Mesenchymal stem cell (in vitro differentiated cells and primary cell): ENCODE data around the gene SAMD13.
A peak's percentile ranks its signal among the peaks of the same experiment; 100 is the strongest.
"Not testable (repeated sequence)": the region's sequence is repeated elsewhere in the genome, so short reads cannot be mapped to it uniquely, and the experiment has no call there.

ENCODE experiments used
- DNase-seq: peaks from one replicate; pipeline ENCODE4 v3.0.0-alpha.2; 2013
- H2AFZ ChIP-seq: one replicate; pipeline ENCODE4 v1.6.1; 2013; ENCODE audit warnings: low read depth, mild to moderate bottlenecking, control low read depth, inconsistent platforms, low read length, moderate library complexity
- H2AK5ac ChIP-seq: 2 replicates; pipeline ENCODE4 v1.6.1; 2013; ENCODE audit warnings: low read length, moderate library complexity, mild to moderate bottlenecking, inconsistent platforms; ENCODE audit not compliant: severe bottlenecking
- H2BK120ac ChIP-seq: one replicate; pipeline ENCODE4 v1.6.1; 2013; ENCODE audit warnings: low read depth, mild to moderate bottlenecking, inconsistent platforms, low read length, moderate library complexity
- H2BK12ac ChIP-seq, 2 experiments: one replicate each; pipeline ENCODE4 v1.6.1; 2013; ENCODE audit warnings: inconsistent platforms in 2 of 2, low read length in 2 of 2, mild to moderate bottlenecking in 2 of 2, moderate library complexity in 2 of 2, control low read depth in 1 of 2
- H2BK15ac ChIP-seq: one replicate; pipeline ENCODE4 v1.6.1; 2013; ENCODE audit warnings: mild to moderate bottlenecking, low read depth, inconsistent platforms; ENCODE audit not compliant: poor library complexity, severe bottlenecking
- H2BK5ac ChIP-seq: 2 replicates; pipeline ENCODE4 v1.6.1; 2013; ENCODE audit warnings: low read depth, mild to moderate bottlenecking, low read length, control low read depth, inconsistent platforms; ENCODE audit not compliant: poor library complexity, severe bottlenecking
- H3K14ac ChIP-seq, 2 experiments: one replicate each; pipeline ENCODE4 v1.6.1; 2013; ENCODE audit warnings: inconsistent platforms in 2 of 2, low read length in 2 of 2, control low read depth in 1 of 2, mild to moderate bottlenecking in 1 of 2, moderate library complexity in 1 of 2
- H3K18ac ChIP-seq, 2 experiments: one replicate each; pipeline ENCODE4 v1.6.1; 2013; ENCODE audit warnings: inconsistent platforms in 2 of 2, low read length in 2 of 2, control low read depth in 1 of 2, low read depth in 1 of 2, mild to moderate bottlenecking in 1 of 2
- H3K23ac ChIP-seq, 2 experiments: one replicate each; pipeline ENCODE4 v1.6.1; 2013; ENCODE audit warnings: inconsistent platforms in 2 of 2, low read length in 2 of 2, mild to moderate bottlenecking in 2 of 2, moderate library complexity in 2 of 2, control low read depth in 1 of 2
- H3K27ac ChIP-seq: 2 replicates; pipeline ENCODE4 v1.5.1; 2013; ENCODE audit warnings: mild to moderate bottlenecking, moderate library complexity, low read length, control low read depth, inconsistent platforms; ENCODE audit not compliant: poor library complexity, severe bottlenecking
- H3K27me3 ChIP-seq, 2 experiments: 2 replicates each; pipeline versions ENCODE4 v1.6.1 to v1.7.0; 2013; ENCODE audit warnings: low read length in 2 of 2, mild to moderate bottlenecking in 2 of 2, moderate library complexity in 2 of 2, control low read depth in 1 of 2, inconsistent platforms in 1 of 2; ENCODE audit not compliant: control insufficient read depth in 1 of 2, insufficient read depth in 1 of 2
- H3K36me3 ChIP-seq, 2 experiments: 2 replicates each; pipeline versions ENCODE4 v1.6.1 to v1.7.0; 2013; ENCODE audit warnings: low read length in 2 of 2, control low read depth in 1 of 2, inconsistent platforms in 1 of 2, low read depth in 1 of 2, mild to moderate bottlenecking in 1 of 2; ENCODE audit not compliant: insufficient read depth in 2 of 2, control insufficient read depth in 1 of 2
- H3K4ac ChIP-seq, 2 experiments: one replicate each; pipeline ENCODE4 v1.6.1; 2013; ENCODE audit warnings: inconsistent platforms in 2 of 2, low read length in 2 of 2, mild to moderate bottlenecking in 2 of 2, moderate library complexity in 2 of 2, control low read depth in 1 of 2, low read depth in 1 of 2
- H3K4me1 ChIP-seq: 2 replicates; pipeline ENCODE4 v1.6.1; 2013; ENCODE audit warnings: low read depth, low read length, control low read depth; ENCODE audit not compliant: control insufficient read depth, insufficient read depth
- H3K4me2 ChIP-seq: 2 replicates; pipeline ENCODE4 v1.6.1; 2013; ENCODE audit warnings: low read length, mild to moderate bottlenecking, inconsistent platforms; ENCODE audit not compliant: poor library complexity, severe bottlenecking
- H3K4me3 ChIP-seq, 2 experiments: 2 replicates each; pipeline versions ENCODE4 v1.5.1 to v1.7.0; 2013; ENCODE audit warnings: low read length in 2 of 2, mild to moderate bottlenecking in 2 of 2, control low read depth in 1 of 2, low read depth in 1 of 2; ENCODE audit not compliant: insufficient read depth in 1 of 2
- H3K79me1 ChIP-seq: replicated peaks from 2 replicates; pipeline ENCODE4 v1.6.1; 2013; ENCODE audit warnings: mild to moderate bottlenecking, control low read depth, low read length, inconsistent platforms; ENCODE audit not compliant: poor library complexity, severe bottlenecking
- H3K9ac ChIP-seq: 2 replicates; pipeline ENCODE4 v1.7.0; 2013; ENCODE audit warnings: mild to moderate bottlenecking, low read length, moderate library complexity
- H3K9me3 ChIP-seq: 2 replicates; pipeline ENCODE4 v1.7.0; 2013; ENCODE audit warnings: mild to moderate bottlenecking, low read length; ENCODE audit not compliant: control insufficient read depth
- H4K8ac ChIP-seq: one replicate; pipeline ENCODE4 v1.6.1; 2013; ENCODE audit warnings: inconsistent platforms, mild to moderate bottlenecking, low read length, moderate library complexity
- H4K91ac ChIP-seq: one replicate; pipeline ENCODE4 v1.6.1; 2013; ENCODE audit warnings: mild to moderate bottlenecking, low read length, inconsistent platforms
- WGBS: methylation state at CpG from one replicate; pipeline ENCODE4 v1.1.7; 2013; ENCODE audit warnings: mixed read lengths; 5-methylcytosine and 5-hydroxymethylcytosine counted together

Gene SAMD13

GRCh38 chr1:84282780-84283333, 18.7 kb upstream of the SAMD13 start:
- 100% methylated on average over 1 of the region's 1 CpG for WGBS
- no peak for DNase-seq
- no peak overlapping the region for H2AFZ ChIP-seq
- H3K23ac ChIP-seq: no peak overlapping the region
- no peak overlapping the region for H3K9ac ChIP-seq
- no peaks in the 10 kb centered on the region for H3K79me1 ChIP-seq
- no peak overlapping the region for H2BK5ac ChIP-seq
- no peak overlapping the region for H2AK5ac ChIP-seq
- H3K18ac ChIP-seq: no peak overlapping the region
- H3K36me3 ChIP-seq: no peaks in the 10 kb centered on the region
- no peak overlapping the region for H2BK120ac ChIP-seq
- H3K4me3 ChIP-seq: no peak overlapping the region
- no peak overlapping the region for H2BK15ac ChIP-seq
- H2BK12ac ChIP-seq: peak overlapping the region in 1 of 2 experiments; percentile 15
- no peaks in the 10 kb centered on the region for H3K27me3 ChIP-seq
- peak overlapping the region; percentile 52 for H4K91ac ChIP-seq
- no peak overlapping the region for H3K14ac ChIP-seq
- H3K27ac ChIP-seq: no peak overlapping the region
- peak overlapping the region; percentile 27 for H4K8ac ChIP-seq
- H3K4me1 ChIP-seq: peaks cover 2% of the 10 kb centered on the region
- no peak overlapping the region for H3K4me2 ChIP-seq
- H3K4ac ChIP-seq: no peak overlapping the region
- H3K9me3 ChIP-seq: no peaks in the 10 kb centered on the region

GRCh38 chr1:84283381-84283780, 18.1 kb upstream of the SAMD13 start:
- Histone ChIP-seq H4K8ac (no peak overlapping the region), H3K9ac (no peak overlapping the region), H3K36me3 (no peaks in the 10 kb centered on the region), H4K91ac (no peak overlapping the region), H3K4me1 (peaks cover 2% of the 10 kb centered on the region), H2AK5ac (no peak overlapping the region), H3K4me2 (no peak overlapping the region), H2BK12ac (no peak overlapping the region), H2AFZ (no peak overlapping the region), H3K18ac (no peak overlapping the region), H3K4me3 (no peak overlapping the region), H3K23ac (no peak overlapping the region), H2BK15ac (no peak overlapping the region), H3K27me3 (no peaks in the 10 kb centered on the region), H2BK5ac (no peak overlapping the region), H3K79me1 (no peaks in the 10 kb centered on the region), H2BK120ac (no peak overlapping the region), H3K4ac (no peak overlapping the region), H3K14ac (no peak overlapping the region), H3K27ac (no peak overlapping the region), H3K9me3 (peaks cover 2% of the 10 kb centered on the region)
- 74% methylated on average over 1 of the region's 1 CpG for WGBS
- DNase-seq: no peak

- no peak overlapping the region for H2BK5ac ChIP-seq
- H2BK120ac ChIP-seq: no peak overlapping the region
- no peak overlapping the region for H2AFZ ChIP-seq
Measured at GRCh38 chr1:84286071-84286470, 15.4 kb upstream of the SAMD13 start.

GRCh38 chr1:84287389-84287788, 14.1 kb upstream of the SAMD13 start:
- not testable (repeated sequence) for H3K9me3 ChIP-seq, H3K18ac ChIP-seq, H3K27me3 ChIP-seq, H2AK5ac ChIP-seq, H4K91ac ChIP-seq, DNase-seq, H2AFZ ChIP-seq, H3K4me1 ChIP-seq, H3K79me1 ChIP-seq, H3K27ac ChIP-seq, H2BK15ac ChIP-seq, H3K14ac ChIP-seq, H2BK12ac ChIP-seq, H3K23ac ChIP-seq, H4K8ac ChIP-seq, H2BK120ac ChIP-seq, H3K36me3 ChIP-seq, H3K4me3 ChIP-seq, H3K9ac ChIP-seq, H2BK5ac ChIP-seq, H3K4ac ChIP-seq, H3K4me2 ChIP-seq
- WGBS: 48% methylated on average over 2 of the region's 3 CpGs

More at GRCh38 chr1:84286071-84286470, 15.4 kb upstream of the SAMD13 start:
- H3K4me2 ChIP-seq: no peak overlapping the region
- H4K8ac ChIP-seq: no peak overlapping the region
- no peak overlapping the region for H3K27ac ChIP-seq
- H3K4me3 ChIP-seq: no peak overlapping the region
- H3K27me3 ChIP-seq: no peaks in the 10 kb centered on the region
- no peaks in the 10 kb centered on the region for H3K36me3 ChIP-seq
- no peak overlapping the region for H3K18ac ChIP-seq
- peaks cover 2% of the 10 kb centered on the region for H3K4me1 ChIP-seq
- H3K14ac ChIP-seq: no peak overlapping the region
- peaks cover 6% of the 10 kb centered on the region for H3K9me3 ChIP-seq
- no peaks in the 10 kb centered on the region for H3K79me1 ChIP-seq
- no peak overlapping the region for H2AK5ac ChIP-seq
- WGBS: no CpG with 5 or more reads among the region's 1 CpG
- no peak overlapping the region for H4K91ac ChIP-seq
- H3K23ac ChIP-seq: no peak overlapping the region
- H3K4ac ChIP-seq: no peak overlapping the region
- H2BK15ac ChIP-seq: no peak overlapping the region
- no peak overlapping the region for H3K9ac ChIP-seq
- no peak overlapping the region for H2BK12ac ChIP-seq
- DNase-seq: peak; percentile 63
